ENCODE data around the gene HIRA.
"Not testable (repeated sequence)": the region's sequence is repeated elsewhere in the genome, so short reads cannot be mapped to it uniquely, and the experiment has no call there.

Gene HIRA

GRCh38 chr22:19351604-19352003 is 79.9 kb downstream of the HIRA start:
- DNase-seq, result no peak

- no peak for DNase-seq
Observed at GRCh38 chr22:19350947-19351346, 80.6 kb downstream of the HIRA start.

- DNase-seq, result no peak
Observed at GRCh38 chr22:19350476-19350859, 81.1 kb downstream of the HIRA start.

GRCh38 chr22:19349778-19350475 is 81.6 kb downstream of the HIRA start:
- no peak for DNase-seq

GRCh38 chr22:19346677-19347265 is 84.8 kb downstream of the HIRA start:
- no peak for DNase-seq

- DNase-seq, result no peak
Observed at GRCh38 chr22:19344420-19344819, 87.1 kb downstream of the HIRA start.

- no peak for DNase-seq
Observed at GRCh38 chr22:19343470-19343869, 88.1 kb downstream of the HIRA start.

- DNase-seq, result no peak
Observed at GRCh38 chr22:19341500-19341899, 90.0 kb downstream of the HIRA start.

GRCh38 chr22:19337137-19337536 is 94.4 kb downstream of the HIRA start:
- DNase-seq, result no peak

GRCh38 chr22:19336133-19337075 is 95.1 kb downstream of the HIRA start:
- peak; percentile 53 for DNase-seq

GRCh38 chr22:19331975-19332374 is 99.6 kb downstream of the HIRA start:
- no peak for DNase-seq

GRCh38 chr22:19331474-19331873 is 100.1 kb downstream of the HIRA start:
- no peak for DNase-seq

GRCh38 chr22:19330865-19331418 is 100.6 kb downstream of the HIRA start:
- DNase-seq, result no peak

GRCh38 chr22:19330205-19330604 is 101.3 kb downstream of the HIRA start:
- not testable (repeated sequence) for DNase-seq

- DNase-seq, result no peak
Observed at GRCh38 chr22:19329454-19329853, 102.1 kb downstream of the HIRA start.

- DNase-seq, result no peak
Observed at GRCh38 chr22:19325296-19325948, 106.1 kb downstream of the HIRA start.

GRCh38 chr22:19323420-19323819 is 108.1 kb downstream of the HIRA start:
- DNase-seq, result not testable (repeated sequence)

- DNase-seq, result no peak
Observed at GRCh38 chr22:19321757-19322156, 109.8 kb downstream of the HIRA start.

GRCh38 chr22:19320136-19320535 is 111.4 kb downstream of the HIRA start:
- DNase-seq, result not testable (repeated sequence)

- DNase-seq, result no peak
Observed at GRCh38 chr22:19319281-19319680, 112.3 kb downstream of the HIRA start.

- DNase-seq, result no peak
Observed at GRCh38 chr22:19317865-19318264, 113.7 kb downstream of the HIRA start.

GRCh38 chr22:19307872-19308271 is 123.7 kb downstream of the HIRA start:
- no peak for DNase-seq

GRCh38 chr22:19306535-19306934 is 125.0 kb downstream of the HIRA start:
- DNase-seq, result not testable (repeated sequence)
